NT2/D1 (cell line): ENCODE results near the gene COX8A.

Experiments used
- DNase-seq: peaks from one replicate; pipeline ENCODE4 v3.0.0-alpha.2; 2011; ENCODE audit warnings: low read depth, low spot score
- H3K27me3 ChIP-seq: 2 replicates; pipeline ENCODE4 v1.6.0; 2011; ENCODE audit warnings: mild to moderate bottlenecking; ENCODE audit not compliant: insufficient read length, insufficient read depth
- H3K36me3 ChIP-seq: 2 replicates; pipeline ENCODE4 v1.6.1; 2011; ENCODE audit warnings: mild to moderate bottlenecking, low read length, mixed read lengths; ENCODE audit not compliant: insufficient read depth, insufficient read length
- H3K4me1 ChIP-seq: 2 replicates; pipeline ENCODE4 v1.5.1; 2011; ENCODE audit not compliant: insufficient read depth, insufficient read length
- H3K4me3 ChIP-seq: 2 replicates; pipeline ENCODE4 v1.5.1; 2011; ENCODE audit warnings: low read depth; ENCODE audit not compliant: insufficient read length
- H3K9ac ChIP-seq: 2 replicates; pipeline ENCODE4 v1.6.0; 2011; ENCODE audit warnings: low read depth; ENCODE audit not compliant: insufficient read length
- H3K9me3 ChIP-seq: 2 replicates; pipeline ENCODE4 v1.5.1; 2011; ENCODE audit warnings: mild to moderate bottlenecking, low read length; ENCODE audit not compliant: insufficient read depth
- SUZ12 ChIP-seq: IDR thresholded peaks from 2 replicates; pipeline ENCODE4 v1.6.1; 2011; ENCODE audit not compliant: insufficient read length, insufficient read depth; ENCODE audit errors: extremely low read depth
- YY1 ChIP-seq: IDR thresholded peaks from 2 replicates; pipeline ENCODE4 v1.6.1; 2011; ENCODE audit not compliant: insufficient read length, insufficient read depth
- ZNF274 ChIP-seq: IDR thresholded peaks from 2 replicates; pipeline ENCODE4 v1.6.1; 2011; ENCODE audit warnings: mild to moderate bottlenecking, low read depth, low read length

The COX8A gene

GRCh38 chr11:63938479-63939396 lies 35.7 kb upstream of the COX8A start, which contains the start of gene NAA40:
TSS of gene NAA40 (plus strand) at chr11:63939002. CDS start at chr11:63939097, 95 bp downstream.
- peak within 1 kb of the TSS; percentile 84 for H3K9ac ChIP-seq
- H3K4me3 ChIP-seq = peak within 1 kb of the TSS; percentile 69
- H3K27me3 ChIP-seq = no peaks in the 10 kb centered on the region
- H3K36me3 ChIP-seq = peaks cover 23% of the 10 kb centered on the region
- no peak for TF ChIP-seq YY1
- no peak for TF ChIP-seq ZNF274
- no peak for TF ChIP-seq SUZ12
- H3K9me3 ChIP-seq = no peaks in the 10 kb centered on the region
- peak; percentile 93 for DNase-seq
- H3K4me1 ChIP-seq = peaks cover 2% of the 10 kb centered on the region

GRCh38 chr11:63939397-63939891 lies 35.0 kb upstream of the COX8A start:
- H3K9ac ChIP-seq = peak overlapping the region; percentile 84
- peak overlapping the region; percentile 69 for H3K4me3 ChIP-seq
- DNase-seq = no peak
- H3K9me3 ChIP-seq = no peaks in the 10 kb centered on the region
- H3K36me3 ChIP-seq = peaks cover 23% of the 10 kb centered on the region
- H3K4me1 ChIP-seq = peaks cover under 1% of the 10 kb centered on the region
- TF ChIP-seq SUZ12 (no peak), ZNF274 (no peak), YY1 (no peak)
- no peaks in the 10 kb centered on the region for H3K27me3 ChIP-seq

GRCh38 chr11:63940786-63941185 lies 33.6 kb upstream of the COX8A start:
- H3K27me3 ChIP-seq = no peaks in the 10 kb centered on the region
- H3K9ac ChIP-seq = no peak overlapping the region
- H3K4me3 ChIP-seq = no peak overlapping the region
- H3K4me1 ChIP-seq = peaks cover 6% of the 10 kb centered on the region
- DNase-seq = no peak
- TF ChIP-seq ZNF274 (no peak), SUZ12 (no peak), YY1 (no peak)
- no peaks in the 10 kb centered on the region for H3K9me3 ChIP-seq
- H3K36me3 ChIP-seq = peaks cover 30% of the 10 kb centered on the region

- H3K4me3 ChIP-seq = no peak overlapping the region
- H3K9ac ChIP-seq = no peak overlapping the region
- no peak for DNase-seq
- peaks cover 40% of the 10 kb centered on the region for H3K36me3 ChIP-seq
- peaks cover 6% of the 10 kb centered on the region for H3K4me1 ChIP-seq
- H3K9me3 ChIP-seq = no peaks in the 10 kb centered on the region
- TF ChIP-seq YY1 (no peak), ZNF274 (no peak), SUZ12 (no peak)
- no peaks in the 10 kb centered on the region for H3K27me3 ChIP-seq
These were observed 32.5 kb upstream of the COX8A start for GRCh38 chr11:63941901-63942300.

GRCh38 chr11:63942803-63943202 lies 31.6 kb upstream of the COX8A start:
- TF ChIP-seq SUZ12 (no peak), YY1 (no peak), ZNF274 (no peak)

GRCh38 chr11:63944987-63945386 lies 29.4 kb upstream of the COX8A start:
- H3K4me1 ChIP-seq = peaks cover 6% of the 10 kb centered on the region
- H3K27me3 ChIP-seq = no peaks in the 10 kb centered on the region
- no peak for DNase-seq
- H3K36me3 ChIP-seq = peaks cover 57% of the 10 kb centered on the region
- H3K9me3 ChIP-seq = no peaks in the 10 kb centered on the region
- no peak overlapping the region for H3K4me3 ChIP-seq
- H3K9ac ChIP-seq = no peak overlapping the region
- no peak for TF ChIP-seq YY1
- no peak for TF ChIP-seq ZNF274
- no peak for TF ChIP-seq SUZ12

More at GRCh38 chr11:63942803-63943202, 31.6 kb upstream of the COX8A start:
- H3K4me1 ChIP-seq = peaks cover 6% of the 10 kb centered on the region
- DNase-seq = no peak
- no peaks in the 10 kb centered on the region for H3K9me3 ChIP-seq
- H3K27me3 ChIP-seq = no peaks in the 10 kb centered on the region
- no peak overlapping the region for H3K9ac ChIP-seq
- H3K4me3 ChIP-seq = no peak overlapping the region
- peaks cover 42% of the 10 kb centered on the region for H3K36me3 ChIP-seq

GRCh38 chr11:63945477-63946163 lies 28.8 kb upstream of the COX8A start:
- no peak for TF ChIP-seq ZNF274
- TF ChIP-seq YY1 = no peak
- TF ChIP-seq SUZ12 = no peak
- H3K9ac ChIP-seq = no peak overlapping the region
- H3K4me3 ChIP-seq = no peak overlapping the region

More at GRCh38 chr11:63945477-63946163, 28.8 kb upstream of the COX8A start:
- peak; percentile 22 for DNase-seq
- Histone ChIP-seq H3K27me3 (no peaks in the 10 kb centered on the region), H3K9me3 (no peaks in the 10 kb centered on the region), H3K36me3 (peaks cover 60% of the 10 kb centered on the region), H3K4me1 (peaks cover 6% of the 10 kb centered on the region)
